ENCODE data around the gene ELF3.

DNA sequence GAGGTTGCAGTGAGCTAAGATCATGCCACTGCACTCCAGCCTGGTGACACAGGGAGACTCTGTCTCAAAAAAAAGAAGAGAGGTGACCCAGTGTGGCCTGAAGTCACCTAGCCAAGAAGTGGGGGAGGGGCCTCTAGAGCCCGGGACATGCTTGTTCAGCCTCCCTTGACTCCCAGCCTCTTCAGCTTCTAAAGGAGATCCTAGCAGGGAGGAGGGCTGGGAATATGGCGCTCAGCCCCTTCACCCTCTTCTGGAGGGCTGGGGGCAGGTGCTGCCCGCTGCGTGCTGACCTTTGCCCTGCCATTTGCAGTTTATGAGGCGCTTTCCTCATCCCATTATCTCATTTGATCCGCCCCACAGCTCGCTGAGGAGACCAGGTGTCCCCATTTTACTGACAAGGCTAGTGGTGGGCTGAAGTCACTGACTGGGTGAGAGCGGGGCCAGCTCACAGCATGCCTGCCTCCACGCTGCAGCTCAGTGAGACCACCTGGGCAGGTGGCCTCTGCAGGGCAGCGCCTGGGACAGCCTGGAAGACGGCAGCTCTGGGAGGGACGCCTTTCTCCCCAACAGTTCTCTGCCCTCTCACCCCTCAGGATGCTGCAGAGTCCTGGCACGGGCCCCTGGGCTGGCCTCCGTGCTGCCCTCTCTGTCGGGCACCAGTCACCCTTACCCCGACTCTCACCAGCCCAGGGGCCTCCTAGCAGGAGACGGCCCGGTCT is 7.5 kb downstream of the ELF3 start:
- TF ChIP-seq POLR2A (IDR thresholded peaks at IDR 0.05) (no peak), CTCF (IDR thresholded peaks at IDR 0.05) (no peak)

Measured in uterus (tissue), 2 donors.